ENCODE results near the gene LRRC10B.

Gene LRRC10B

GRCh38 chr11:61480994-61481335, 27.6 kb upstream of the LRRC10B start:
- Histone ChIP-seq H3K9ac (no peak overlapping the region), H2AFZ (peak overlapping the region; percentile 15), H3K4me3 (ENCODE audit: low read depth, low read length) (no peak overlapping the region), H3K79me2 (no peaks in the 10 kb centered on the region), H3K9me3 (ENCODE audit: control insufficient read depth, low read length) (no peaks in the 10 kb centered on the region), H3K27me3 (ENCODE audit: control insufficient read depth, insufficient read depth, low read length) (no peaks in the 10 kb centered on the region), H3K36me3 (ENCODE audit: control insufficient read depth, insufficient read depth, low read length) (no peaks in the 10 kb centered on the region), H3K27ac (no peak overlapping the region), H3K4me2 (ENCODE audit: low read length) (no peak overlapping the region), H3K4me1 (no peaks in the 10 kb centered on the region)
- no peak for TF ChIP-seq CTCF (IDR thresholded peaks at IDR 0.05)

- Histone ChIP-seq H3K79me2 (no peaks in the 10 kb centered on the region), H3K27me3 (ENCODE audit: control insufficient read depth, insufficient read depth, low read length) (no peaks in the 10 kb centered on the region), H3K4me1 (no peaks in the 10 kb centered on the region), H2AFZ (no peak overlapping the region), H3K4me2 (ENCODE audit: low read length) (no peak overlapping the region), H3K27ac (no peak overlapping the region), H3K36me3 (ENCODE audit: control insufficient read depth, insufficient read depth, low read length) (no peaks in the 10 kb centered on the region), H3K9ac (no peak overlapping the region), H3K9me3 (ENCODE audit: control insufficient read depth, low read length) (no peaks in the 10 kb centered on the region), H3K4me3 (ENCODE audit: low read depth, low read length) (no peak overlapping the region)
- TF ChIP-seq CTCF (IDR thresholded peaks at IDR 0.05), result no peak
These were observed 26.7 kb upstream of the LRRC10B start for GRCh38 chr11:61481806-61482205.

GRCh38 chr11:61482513-61482912, 26.0 kb upstream of the LRRC10B start:
- Histone ChIP-seq H3K9ac (no peak overlapping the region), H2AFZ (no peak overlapping the region), H3K79me2 (no peaks in the 10 kb centered on the region), H3K4me2 (ENCODE audit: low read length) (no peak overlapping the region), H3K36me3 (ENCODE audit: control insufficient read depth, insufficient read depth, low read length) (no peaks in the 10 kb centered on the region), H3K4me3 (ENCODE audit: low read depth, low read length) (no peak overlapping the region), H3K4me1 (no peaks in the 10 kb centered on the region), H3K9me3 (ENCODE audit: control insufficient read depth, low read length) (no peaks in the 10 kb centered on the region), H3K27ac (no peak overlapping the region), H3K27me3 (ENCODE audit: control insufficient read depth, insufficient read depth, low read length) (no peaks in the 10 kb centered on the region)
- TF ChIP-seq CTCF (IDR thresholded peaks at IDR 0.05), result peak; percentile 9

GRCh38 chr11:61484541-61484940, 24.0 kb upstream of the LRRC10B start:
- no peak overlapping the region for H2AFZ ChIP-seq
- no peaks in the 10 kb centered on the region for H3K9me3 ChIP-seq (ENCODE audit: control insufficient read depth, low read length)
- H3K4me1 ChIP-seq, result peaks cover 10% of the 10 kb centered on the region
- no peak overlapping the region for H3K27ac ChIP-seq
- H3K9ac ChIP-seq, result no peak overlapping the region
- no peaks in the 10 kb centered on the region for H3K36me3 ChIP-seq (ENCODE audit: control insufficient read depth, insufficient read depth, low read length)
- no peaks in the 10 kb centered on the region for H3K79me2 ChIP-seq
- no peak overlapping the region for H3K4me3 ChIP-seq (ENCODE audit: low read depth, low read length)
- H3K4me2 ChIP-seq (ENCODE audit: low read length), result no peak overlapping the region
- no peaks in the 10 kb centered on the region for H3K27me3 ChIP-seq (ENCODE audit: control insufficient read depth, insufficient read depth, low read length)
- TF ChIP-seq CTCF (IDR thresholded peaks at IDR 0.05), result no peak

GRCh38 chr11:61485080-61485479, 23.5 kb upstream of the LRRC10B start:
- Histone ChIP-seq H3K9me3 (ENCODE audit: control insufficient read depth, low read length) (no peaks in the 10 kb centered on the region), H3K4me2 (ENCODE audit: low read length) (no peak overlapping the region), H3K9ac (no peak overlapping the region), H3K36me3 (ENCODE audit: control insufficient read depth, insufficient read depth, low read length) (no peaks in the 10 kb centered on the region), H3K27ac (no peak overlapping the region), H3K79me2 (no peaks in the 10 kb centered on the region), H2AFZ (no peak overlapping the region), H3K4me3 (ENCODE audit: low read depth, low read length) (no peak overlapping the region), H3K4me1 (peaks cover 15% of the 10 kb centered on the region), H3K27me3 (ENCODE audit: control insufficient read depth, insufficient read depth, low read length) (no peaks in the 10 kb centered on the region)
- no peak for TF ChIP-seq CTCF (IDR thresholded peaks at IDR 0.05)

All from parathyroid adenoma (tissue), 2 donors.